KOPT-K1 (cell line): ENCODE results near the gene NFIL3.
"Not testable (repeated sequence)": the region's sequence is repeated elsewhere in the genome, so short reads cannot be mapped to it uniquely, and the experiment has no call there.

Source experiments
- H3K27ac ChIP-seq: fragments of 200-600 bp; sonication (generic); 2 replicates; pipeline ENCODE4 v1.5.1; 2016; ENCODE audit warnings: antibody characterized with exemption, mild to moderate bottlenecking, low read depth, low read length; ENCODE audit not compliant: poor library complexity, severe bottlenecking
- H3K36me3 ChIP-seq: fragments of 200-600 bp; sonication (generic); 2 replicates; pipeline ENCODE4 v1.5.1; 2017; ENCODE audit warnings: antibody characterized with exemption, mild to moderate bottlenecking, low read length, moderate library complexity; ENCODE audit not compliant: insufficient read depth
- H3K9me3 ChIP-seq: fragments of 200-600 bp; sonication (generic); 2 replicates; pipeline ENCODE4 v1.5.1; 2017; ENCODE audit warnings: antibody characterized with exemption, low read length, mild to moderate bottlenecking; ENCODE audit not compliant: insufficient read depth, poor library complexity, severe bottlenecking

Gene NFIL3, protein sequence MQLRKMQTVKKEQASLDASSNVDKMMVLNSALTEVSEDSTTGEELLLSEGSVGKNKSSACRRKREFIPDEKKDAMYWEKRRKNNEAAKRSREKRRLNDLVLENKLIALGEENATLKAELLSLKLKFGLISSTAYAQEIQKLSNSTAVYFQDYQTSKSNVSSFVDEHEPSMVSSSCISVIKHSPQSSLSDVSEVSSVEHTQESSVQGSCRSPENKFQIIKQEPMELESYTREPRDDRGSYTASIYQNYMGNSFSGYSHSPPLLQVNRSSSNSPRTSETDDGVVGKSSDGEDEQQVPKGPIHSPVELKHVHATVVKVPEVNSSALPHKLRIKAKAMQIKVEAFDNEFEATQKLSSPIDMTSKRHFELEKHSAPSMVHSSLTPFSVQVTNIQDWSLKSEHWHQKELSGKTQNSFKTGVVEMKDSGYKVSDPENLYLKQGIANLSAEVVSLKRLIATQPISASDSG

DNA sequence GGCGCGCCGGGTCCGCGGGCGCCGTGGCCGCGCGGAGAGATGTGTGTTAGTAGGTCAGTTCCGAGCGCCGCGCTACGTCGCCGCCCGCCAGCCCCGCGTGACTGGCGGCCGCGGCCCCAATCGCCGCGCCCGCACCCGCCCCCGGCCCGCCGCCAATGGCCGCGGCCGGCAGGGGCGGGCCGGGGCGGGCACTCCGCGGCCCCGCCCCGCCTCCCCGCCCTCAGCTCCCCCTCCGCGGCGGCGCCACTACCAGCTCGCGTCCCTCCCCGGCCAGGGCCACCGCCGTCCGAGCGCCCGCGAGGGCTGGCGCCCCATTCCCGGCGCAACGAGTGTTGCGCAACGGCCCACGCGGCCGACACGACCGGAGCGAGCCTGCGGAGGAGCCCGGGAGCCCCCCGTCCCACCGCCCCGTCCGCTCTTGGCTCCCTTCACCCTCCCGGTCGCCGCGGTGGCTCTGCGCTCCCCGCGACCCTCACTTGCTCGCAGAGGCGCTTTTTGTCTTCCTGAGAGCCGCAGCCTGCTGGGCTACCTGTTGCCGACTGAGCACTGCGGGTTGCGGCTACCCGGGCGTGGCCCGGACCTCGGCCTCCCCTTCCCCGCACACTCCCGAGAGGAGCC is at the start of gene NFIL3:
Gene NFIL3, minus strand, starts transcription at position 48 of the 618 bp plus-strand sequence. CDS start 13,098 bp downstream, outside the sequence.
- Histone ChIP-seq H3K27ac (no peak within 1 kb of the TSS), H3K36me3 (no peaks in the 10 kb centered on the region), H3K9me3 (no peaks in the 10 kb centered on the region)

DNA sequence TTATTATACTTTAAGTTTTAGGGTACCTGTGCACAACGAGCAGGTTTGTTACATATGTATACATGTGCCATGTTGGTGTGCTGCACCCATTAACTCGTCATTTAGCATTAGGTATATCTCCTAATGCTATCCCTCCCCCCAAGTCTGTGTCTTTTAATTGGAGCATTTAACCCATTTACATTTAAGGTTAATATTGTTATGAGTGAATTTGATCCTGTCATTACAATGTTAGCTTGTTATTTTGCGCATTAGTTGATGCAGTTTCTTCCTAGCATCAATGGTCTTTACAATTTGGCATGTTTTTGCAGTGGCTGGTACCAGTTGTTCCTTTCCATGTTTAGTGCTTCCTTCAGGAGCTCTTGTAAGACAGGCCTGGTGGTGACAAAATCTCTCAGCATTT is 47.9 kb upstream of the NFIL3 start:
- H3K27ac ChIP-seq, H3K36me3 ChIP-seq, H3K9me3 ChIP-seq: not testable (repeated sequence)

DNA sequence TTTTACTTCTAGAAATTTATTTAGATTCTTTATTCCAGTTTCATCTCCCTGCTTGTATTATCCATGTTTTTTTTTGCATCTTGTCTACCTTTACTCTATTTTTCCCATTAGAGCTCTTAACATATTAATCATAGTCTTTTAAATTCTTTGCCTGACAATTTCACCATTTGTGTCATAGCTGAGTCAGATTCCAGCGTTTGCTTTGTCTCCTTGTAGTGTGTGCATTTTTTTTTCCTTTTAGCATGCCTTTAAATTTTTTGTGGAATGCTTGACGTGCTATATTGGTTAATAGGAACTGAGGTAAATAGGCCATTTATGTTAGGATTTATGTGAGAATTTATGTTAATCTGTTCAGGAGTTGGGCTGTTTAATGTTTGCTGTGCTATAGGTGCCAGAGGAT is 41.8 kb upstream of the NFIL3 start:
- Histone ChIP-seq H3K36me3 (no peaks in the 10 kb centered on the region), H3K27ac (no peak overlapping the region), H3K9me3 (no peaks in the 10 kb centered on the region)

DNA sequence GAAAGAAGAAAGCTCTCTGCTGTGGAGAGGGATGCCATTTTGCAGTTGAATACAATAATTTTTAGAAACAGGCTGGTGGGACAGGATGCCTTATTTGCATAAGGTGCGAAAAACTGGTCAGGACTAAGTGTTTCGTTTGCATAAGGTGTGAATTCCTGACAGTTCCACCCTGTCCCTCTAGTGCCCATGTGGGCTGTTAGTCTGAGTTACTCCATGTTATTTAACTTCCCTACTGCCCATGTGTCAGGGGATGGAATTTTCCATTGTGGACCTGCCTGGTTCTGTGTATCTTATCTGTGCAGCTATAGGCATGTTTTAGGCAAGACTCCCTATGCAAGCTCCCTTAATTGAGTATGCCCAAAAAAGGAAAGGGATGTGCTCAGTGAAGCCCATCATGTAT is 35.3 kb upstream of the NFIL3 start:
- Histone ChIP-seq H3K36me3 (no peaks in the 10 kb centered on the region), H3K9me3 (no peaks in the 10 kb centered on the region), H3K27ac (no peak overlapping the region)

DNA sequence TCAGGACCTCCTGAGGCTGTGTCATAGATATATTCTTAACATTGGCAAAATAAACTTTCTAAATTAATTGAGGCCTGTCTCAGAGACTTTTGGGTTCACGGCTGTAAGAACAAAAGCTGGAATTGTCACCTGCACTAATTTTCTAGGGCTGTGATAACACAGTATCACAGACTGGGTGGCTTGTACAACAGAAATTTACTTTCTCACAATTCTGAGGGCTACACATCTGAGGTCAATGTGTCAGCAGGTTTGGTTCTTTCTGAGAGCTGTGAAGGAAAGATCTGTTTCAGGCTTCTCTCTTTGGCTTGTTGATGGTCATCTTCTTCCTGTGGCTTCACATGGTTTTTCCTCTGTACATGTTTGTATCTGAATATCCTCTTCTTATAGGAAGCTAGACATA is 29.2 kb upstream of the NFIL3 start:
- Histone ChIP-seq H3K36me3 (no peaks in the 10 kb centered on the region), H3K9me3 (no peaks in the 10 kb centered on the region), H3K27ac (no peak overlapping the region)

DNA sequence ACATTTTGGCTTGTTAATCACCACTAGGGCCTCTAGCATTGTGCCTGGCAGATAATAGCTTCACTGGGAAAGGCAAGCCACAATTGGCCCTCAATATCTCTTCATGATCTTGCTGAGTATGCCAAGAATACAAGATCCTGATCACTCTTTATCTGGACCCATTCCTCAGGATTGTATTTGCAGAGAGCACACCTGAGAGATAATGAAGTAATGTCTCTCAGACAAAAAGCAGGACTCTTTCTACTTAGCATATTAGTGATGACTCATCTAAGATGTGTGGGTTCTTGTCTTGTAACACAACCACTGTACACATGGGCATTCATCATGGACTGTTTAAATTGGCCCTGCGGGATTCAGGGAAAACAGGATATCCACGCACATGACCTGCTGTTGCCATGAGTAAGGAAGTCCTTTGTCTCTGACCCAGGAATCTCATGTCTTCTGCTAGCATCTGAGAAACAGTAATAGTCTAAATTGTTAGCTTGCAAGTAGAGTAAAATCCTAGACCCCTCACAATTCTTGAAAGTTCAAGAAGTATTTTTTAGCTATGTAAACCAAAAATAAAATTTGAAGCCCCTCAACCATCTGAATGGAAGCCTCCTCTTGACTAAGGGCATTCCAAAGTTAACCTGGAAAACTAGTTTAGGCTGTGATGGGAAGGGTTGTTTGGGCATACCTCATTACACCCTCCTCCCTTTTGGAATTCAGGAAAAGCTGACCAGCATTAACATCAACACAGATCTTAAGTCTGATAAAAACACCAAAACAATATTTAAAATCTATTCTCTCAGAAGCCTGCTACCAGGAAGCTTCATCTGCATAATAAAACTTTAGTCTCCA is 28.0 kb upstream of the NFIL3 start:
- H3K27ac ChIP-seq, result no peak overlapping the region
- no peaks in the 10 kb centered on the region for H3K36me3 ChIP-seq
- H3K9me3 ChIP-seq, result no peaks in the 10 kb centered on the region

DNA sequence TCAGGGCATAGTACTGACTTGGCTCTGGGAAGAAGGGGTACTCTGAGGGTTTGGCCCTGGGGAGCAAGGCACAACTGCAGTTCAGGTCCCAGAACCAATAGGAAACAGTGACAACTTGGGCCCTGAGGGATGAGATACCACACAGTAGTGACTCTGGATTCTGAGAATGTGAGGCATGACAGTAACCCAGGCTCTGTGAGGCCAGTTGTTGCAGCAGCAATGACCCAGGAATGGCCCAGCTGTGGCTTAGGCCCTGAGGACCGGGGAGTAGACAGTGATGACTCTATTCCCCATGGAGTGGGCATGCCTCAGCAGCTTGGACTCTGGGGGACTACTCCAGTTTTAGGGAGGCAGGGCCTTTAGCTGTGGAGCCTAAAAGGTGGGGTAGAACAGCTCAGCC is 21.5 kb upstream of the NFIL3 start:
- Histone ChIP-seq H3K9me3 (peaks cover 14% of the 10 kb centered on the region), H3K36me3 (no peaks in the 10 kb centered on the region)

DNA sequence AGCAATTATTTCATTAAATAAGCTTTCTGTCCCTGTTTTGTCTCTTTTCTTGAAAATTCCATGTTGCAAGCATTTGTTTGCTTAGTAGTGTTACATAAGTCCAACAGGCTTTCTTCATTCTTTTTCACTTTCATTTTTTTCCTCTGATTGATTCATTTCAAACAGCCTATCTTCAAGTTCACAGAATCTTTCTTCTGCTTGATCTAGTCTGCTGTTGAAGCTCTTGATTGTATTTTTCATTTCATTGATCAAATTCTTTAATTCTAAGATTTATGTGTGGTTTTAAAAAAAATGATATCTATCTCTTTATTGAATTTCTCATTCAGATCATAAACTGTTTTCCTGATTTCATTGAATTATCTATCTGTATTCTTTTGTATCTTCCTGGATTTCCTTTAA is 20.4 kb upstream of the NFIL3 start:
- H3K36me3 ChIP-seq, result no peaks in the 10 kb centered on the region
- peaks cover 14% of the 10 kb centered on the region for H3K9me3 ChIP-seq
- no peak overlapping the region for H3K27ac ChIP-seq

More for the DNA sequence above, 21.5 kb upstream of the NFIL3 start:
- H3K27ac ChIP-seq, result no peak overlapping the region

DNA sequence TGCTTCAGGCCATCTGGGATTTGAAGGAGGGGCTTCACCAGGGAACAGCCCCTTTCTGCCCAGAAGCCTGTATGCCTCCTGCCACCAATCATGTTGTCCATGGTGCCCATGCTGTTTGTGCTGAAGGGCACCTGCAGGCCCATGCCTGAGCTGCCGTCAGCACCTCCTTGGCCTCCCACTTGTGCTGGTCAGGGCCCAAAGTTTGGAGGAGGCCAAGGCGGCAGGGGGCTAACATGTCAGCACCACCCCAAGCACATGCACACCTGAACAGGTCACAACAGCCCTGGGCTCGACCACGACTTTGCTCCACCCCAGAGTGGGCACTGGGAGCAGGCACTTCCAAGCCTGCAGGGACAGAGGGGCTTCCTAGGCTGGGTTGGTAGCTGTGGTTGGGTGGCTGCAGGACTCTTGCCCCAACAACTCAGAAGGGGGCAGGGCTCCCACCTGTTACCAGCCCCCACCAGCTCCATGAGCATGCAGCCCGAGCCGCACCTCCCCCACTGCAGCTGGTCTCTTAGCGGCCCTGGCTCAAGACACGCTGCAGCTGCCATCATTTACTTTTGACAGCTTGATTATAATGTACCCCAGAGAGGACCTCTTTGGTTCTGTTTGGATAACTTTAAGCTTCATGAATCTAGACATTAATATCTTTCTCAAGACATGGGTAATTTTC is 19.8 kb upstream of the NFIL3 start:
- Histone ChIP-seq H3K27ac (no peak overlapping the region), H3K36me3 (no peaks in the 10 kb centered on the region), H3K9me3 (peaks cover 14% of the 10 kb centered on the region)

DNA sequence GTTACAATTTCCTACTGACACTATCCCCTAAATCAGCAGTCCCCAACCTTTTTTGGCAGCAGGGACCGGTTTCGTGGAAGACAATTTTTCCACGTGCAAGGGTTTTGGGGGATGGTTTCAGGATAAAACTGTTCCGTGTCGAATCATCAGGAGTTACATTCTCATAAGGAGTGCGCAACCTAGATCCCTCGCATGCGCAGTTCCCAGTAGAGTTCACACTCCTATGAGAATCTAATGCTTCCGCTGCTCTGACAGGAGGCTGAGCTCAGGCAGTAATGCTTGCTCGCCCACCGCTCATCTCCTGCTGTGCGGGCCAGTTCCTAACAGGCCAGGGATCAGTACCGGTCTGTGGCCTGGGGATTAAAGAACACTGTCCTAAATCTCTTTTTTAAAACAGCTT is 13.2 kb upstream of the NFIL3 start:
- H3K9me3 ChIP-seq, result no peaks in the 10 kb centered on the region
- H3K27ac ChIP-seq, result no peak overlapping the region
- H3K36me3 ChIP-seq, result no peaks in the 10 kb centered on the region

DNA sequence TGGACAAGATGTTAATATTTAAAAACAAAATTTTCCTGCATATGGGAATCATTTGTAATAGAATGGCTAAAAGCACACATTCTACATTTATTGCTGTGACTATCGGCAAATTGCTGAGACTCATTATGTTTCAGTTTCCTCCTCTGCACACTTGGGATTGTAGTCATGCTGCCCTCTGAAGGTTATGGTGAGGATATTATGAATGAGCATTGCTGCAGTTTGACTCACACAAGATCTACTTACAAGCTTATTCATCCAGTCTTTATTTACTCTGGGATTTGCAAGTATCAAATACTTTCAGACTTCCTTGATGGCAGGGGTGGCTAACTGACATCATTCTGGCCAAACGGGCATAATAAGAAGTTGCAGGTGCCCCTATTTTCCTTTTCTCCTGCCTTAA is 9.5 kb upstream of the NFIL3 start:
- Histone ChIP-seq H3K9me3 (no peaks in the 10 kb centered on the region), H3K27ac (no peak overlapping the region), H3K36me3 (no peaks in the 10 kb centered on the region)

DNA sequence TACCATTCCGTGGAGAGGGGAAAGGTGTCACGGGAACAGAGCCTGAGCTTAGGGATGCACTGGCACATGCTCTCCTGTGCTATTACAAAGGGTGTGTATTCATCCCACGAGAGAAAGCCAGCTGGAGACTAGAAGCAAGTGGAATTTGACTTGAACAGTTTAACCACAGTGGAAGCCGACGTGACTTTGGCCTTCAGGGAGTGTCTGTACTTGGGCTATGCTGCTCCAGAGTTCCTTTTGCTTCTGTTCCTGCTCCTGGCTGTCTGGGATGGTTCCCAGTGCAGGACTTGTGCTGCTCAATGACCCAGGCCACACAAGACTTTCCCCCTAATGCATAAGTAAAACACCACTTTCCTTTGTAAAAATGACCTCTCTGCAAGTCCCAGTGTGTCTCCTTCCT is 7.9 kb upstream of the NFIL3 start:
- Histone ChIP-seq H3K9me3 (no peaks in the 10 kb centered on the region), H3K36me3 (no peaks in the 10 kb centered on the region), H3K27ac (no peak overlapping the region)

DNA sequence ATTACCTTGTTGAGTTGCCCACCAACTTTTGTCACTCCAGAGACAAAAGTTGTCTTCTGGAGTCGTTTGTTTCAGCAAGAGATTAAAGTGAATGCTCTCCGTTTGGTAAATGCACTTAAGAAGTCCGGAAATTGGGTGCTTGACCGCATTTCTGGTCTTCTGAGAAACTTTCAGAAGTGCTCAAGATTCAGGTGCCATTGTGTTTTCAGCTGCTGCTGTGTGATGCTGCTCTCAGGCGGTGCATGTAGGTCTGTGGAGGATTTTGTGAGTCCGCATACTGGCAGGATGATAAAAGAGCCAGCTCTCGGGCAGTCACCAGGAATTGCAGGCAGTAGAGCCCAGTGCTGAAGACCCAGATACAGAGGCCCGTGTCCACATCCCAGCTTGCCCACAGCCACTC is 5.9 kb upstream of the NFIL3 start:
- H3K9me3 ChIP-seq, result no peaks in the 10 kb centered on the region
- no peaks in the 10 kb centered on the region for H3K36me3 ChIP-seq
- no peak overlapping the region for H3K27ac ChIP-seq

DNA sequence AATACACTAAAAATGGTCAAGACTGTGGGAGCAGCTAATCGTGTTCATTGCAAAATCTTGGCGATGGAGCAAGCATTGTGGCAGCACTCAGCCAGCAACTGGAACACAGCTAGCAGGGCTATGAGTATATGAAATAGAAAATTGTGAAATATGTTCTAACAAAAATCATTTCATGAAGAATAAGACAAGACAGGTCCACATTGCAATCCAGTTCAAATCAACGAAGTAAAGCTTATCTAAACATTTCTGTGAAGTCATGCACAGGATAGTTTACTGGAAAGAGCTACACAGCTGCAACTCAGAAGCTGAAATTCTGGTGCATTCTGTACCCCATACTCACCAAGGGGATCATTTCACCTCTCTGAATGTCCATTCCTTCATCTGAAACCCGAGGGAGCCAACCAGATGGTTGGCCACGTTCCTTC is 5.3 kb upstream of the NFIL3 start:
- Histone ChIP-seq H3K27ac (no peak overlapping the region), H3K9me3 (no peaks in the 10 kb centered on the region), H3K36me3 (no peaks in the 10 kb centered on the region)

DNA sequence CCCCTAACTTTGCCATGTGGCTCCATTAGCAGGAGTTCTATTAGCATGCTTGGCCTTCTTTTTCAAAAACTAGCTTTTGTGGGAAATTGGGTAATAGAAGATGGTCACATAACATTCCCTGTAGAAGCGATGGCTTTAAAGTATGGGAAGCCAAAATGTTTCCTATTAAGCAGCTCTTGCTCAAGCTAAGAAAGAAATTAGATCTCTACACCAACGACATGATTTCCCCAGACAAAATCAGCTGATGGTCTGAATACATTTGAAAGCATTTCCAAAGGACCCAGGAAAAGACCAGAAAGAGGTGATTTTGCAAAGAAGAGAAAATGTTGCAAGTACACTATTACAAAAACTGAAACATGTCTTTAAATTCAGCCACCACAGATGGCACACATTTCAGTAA is 4.8 kb upstream of the NFIL3 start:
- H3K27ac ChIP-seq, result no peak overlapping the region

More for the DNA sequence above, 4.8 kb upstream of the NFIL3 start:
- Histone ChIP-seq H3K9me3 (no peaks in the 10 kb centered on the region), H3K36me3 (no peaks in the 10 kb centered on the region)
